Uterine smooth muscle cell (primary cell): ENCODE results near the gene S100A3. TPM values are rescaled to one million over a fixed set of nuclear protein-coding genes. Genes with fewer than 3 reads are reported as not detected.

Experiments
- total RNA-seq: library from RNA; depleted of rRNA; stranded (reverse); fragments of >200 nt; gene quantifications from 2 replicates; pipeline ENCODE4 v1.2.3, GENCODE V29; 2014

The S100A3 gene
- total RNA-seq, result 2.2 and 3.3 TPM in 2 replicates

DNA sequence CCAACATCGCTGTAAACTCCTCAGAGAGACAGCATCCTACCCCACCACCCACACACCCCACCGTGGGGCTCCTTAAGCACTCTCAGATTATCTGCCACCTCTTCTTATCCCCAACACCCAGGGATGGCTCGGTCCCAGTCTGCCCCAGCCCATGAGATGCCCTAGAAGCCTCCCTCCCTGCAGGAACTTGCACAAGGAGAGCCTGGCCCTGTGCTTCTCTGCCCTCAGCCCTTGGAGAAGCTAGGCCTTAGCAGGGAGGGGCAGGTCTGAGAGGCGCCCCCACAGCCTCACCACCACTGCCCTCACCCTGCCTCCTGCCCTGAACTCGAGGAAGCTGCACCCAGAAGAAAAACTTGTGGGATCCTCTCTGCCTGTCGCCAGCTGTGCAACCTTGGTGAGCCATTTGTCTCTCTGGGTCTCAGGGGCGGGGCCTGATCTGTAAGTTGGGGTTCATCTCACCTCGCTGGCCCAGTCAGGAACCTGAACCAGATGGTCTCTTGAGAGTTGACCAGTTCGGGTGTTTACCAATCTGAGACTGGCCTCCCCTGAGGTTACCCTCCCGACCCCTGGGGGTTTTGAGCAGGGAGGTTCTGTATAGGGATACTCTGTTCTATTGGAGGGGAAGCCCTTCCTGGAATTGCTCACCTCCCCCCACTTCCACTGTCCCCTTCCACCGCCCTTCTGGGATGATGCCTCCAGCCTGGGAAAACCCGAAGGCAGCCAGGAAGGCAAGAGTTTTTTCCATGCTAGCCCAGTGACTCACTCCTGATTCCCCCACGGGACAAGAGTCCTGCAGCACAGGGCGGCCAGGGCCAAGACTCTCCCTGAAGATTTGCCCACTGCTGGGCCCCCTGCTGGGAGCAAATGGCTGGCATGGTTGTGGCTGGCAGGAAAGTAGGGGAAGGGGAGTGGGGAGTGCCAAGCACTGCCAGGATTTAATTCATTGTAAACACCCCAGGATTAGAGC, at the start of gene S100A3:
Gene S100A3, minus strand, starts transcription at position 537 of the 967 bp plus-strand sequence. CDS start 773 bp downstream, outside the sequence.

GRCh38 chr1:153565529-153566374, 16.7 kb upstream of the S100A3 start, which contains the start of gene S100A2:
S100A2 (minus strand) TSS chr1:153565844; CDS start chr1:153563877, 1,967 bp downstream.

DNA sequence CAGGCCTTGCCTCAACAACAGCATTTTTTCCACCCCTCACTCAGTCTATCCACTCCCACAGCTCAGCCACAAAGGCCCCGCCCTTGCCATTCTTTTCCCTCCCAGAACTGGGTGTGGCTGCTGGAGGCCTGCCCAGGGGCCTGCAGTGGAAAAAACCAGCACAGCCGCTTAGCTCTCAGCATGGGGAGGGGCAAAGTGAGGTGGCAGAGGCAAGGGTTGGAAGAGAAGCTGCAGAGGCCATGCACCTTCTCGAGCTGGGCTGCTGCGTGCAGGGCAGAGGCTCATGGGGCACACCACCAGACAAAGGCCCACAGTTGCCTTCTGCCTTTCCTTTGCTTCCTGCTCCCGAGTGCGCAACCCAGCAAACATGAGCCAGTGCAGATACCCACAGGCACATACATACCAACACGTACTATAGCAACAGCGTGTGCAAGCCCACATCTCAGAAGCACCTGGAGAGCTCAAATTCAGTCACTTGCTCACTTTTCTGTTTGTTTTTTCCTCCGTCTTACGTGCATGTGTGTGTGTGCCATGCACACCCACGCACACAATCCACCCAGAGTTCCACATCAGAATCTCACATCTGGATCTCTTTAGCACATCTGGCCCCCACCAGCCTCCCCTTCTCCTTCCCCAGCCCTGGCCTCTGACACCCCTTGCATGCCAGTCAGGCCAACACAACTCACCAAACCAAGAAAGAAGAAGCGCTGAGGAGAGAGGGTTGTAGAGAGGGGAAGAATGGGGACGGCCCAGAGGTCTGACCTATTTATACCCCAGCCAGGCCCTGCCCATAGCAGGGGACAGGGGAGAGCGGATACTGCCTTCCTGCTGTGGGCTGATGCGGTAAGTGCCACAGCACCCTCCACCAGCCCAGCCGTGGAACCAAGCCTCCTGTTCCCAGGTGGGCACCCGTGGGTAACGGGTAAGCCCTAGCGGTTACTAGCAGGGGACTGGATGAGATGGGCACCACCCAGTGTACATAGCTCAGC, 3.7 kb downstream of the S100A3 start, which contains the start of gene S100A4:
Gene S100A4, minus strand, starts transcription at position 740 of the 989 bp plus-strand sequence. CDS start 1,012 bp downstream, outside the sequence.

GRCh38 chr1:153540394-153541361, 8.4 kb downstream of the S100A3 start, which contains the start of gene S100A5:
S100A5 (minus strand) TSS chr1:153540934; CDS start chr1:153540191, 743 bp downstream.

GRCh38 chr1:153535242-153536011, 13.6 kb downstream of the S100A3 start, which contains the start of gene S100A6:
S100A6 (minus strand) TSS chr1:153535991; CDS start chr1:153535339, 652 bp downstream.

Other genes with a start within 250 kb of the S100A3 start
- gene PGLYRP3, start 236.3 kb downstream of the S100A3 start, total RNA-seq, result not detected in 2 replicates
- gene PGLYRP4, start 200.4 kb downstream of the S100A3 start, total RNA-seq, result not detected in 2 replicates
- not detected in 2 replicates for gene S100A9, start 191.4 kb downstream of the S100A3 start, total RNA-seq
- not detected in 2 replicates for gene S100A12, start 173.6 kb downstream of the S100A3 start, total RNA-seq
- not detected in 2 replicates for gene S100A8, start 158.2 kb downstream of the S100A3 start, total RNA-seq
- not detected in 2 replicates for gene S100A7A, start 132.7 kb downstream of the S100A3 start, total RNA-seq
- not detected in 2 replicates for gene S100A7, start 88.6 kb downstream of the S100A3 start, total RNA-seq
- gene S100A6, start 13.3 kb downstream of the S100A3 start, total RNA-seq, result 1,072 and 1,519 TPM in 2 replicates
- 0.66 TPM in 1 of 2 replicates, not detected in the other for gene S100A5, start 8.3 kb downstream of the S100A3 start, total RNA-seq
- 31.4 and 82.6 TPM in 2 replicates for gene S100A4, start 3.5 kb downstream of the S100A3 start, total RNA-seq
- gene S100A2, start 16.6 kb upstream of the S100A3 start, total RNA-seq, result 1.00 and 2.4 TPM in 2 replicates
- 242 and 566 TPM in 2 replicates for gene S100A16, start 63.9 kb upstream of the S100A3 start, total RNA-seq
- gene S100A14, start 67.1 kb upstream of the S100A3 start, total RNA-seq, result 0.22 TPM in 1 of 2 replicates, not detected in the other
- 152 and 193 TPM in 2 replicates for gene S100A13, start 78.2 kb upstream of the S100A3 start, total RNA-seq
- not detected in 2 replicates for gene S100A1, start 79.2 kb upstream of the S100A3 start, total RNA-seq
- gene CHTOP, start 84.8 kb upstream of the S100A3 start, total RNA-seq, result 33.6 and 34.3 TPM in 2 replicates
- 58.0 and 58.9 TPM in 2 replicates for gene SNAPIN, start 109.4 kb upstream of the S100A3 start, total RNA-seq
- gene ILF2, start 121.7 kb upstream of the S100A3 start, total RNA-seq, result 201 and 320 TPM in 2 replicates
- 1.1 and 4.1 TPM in 2 replicates for gene NPR1, start 129.4 kb upstream of the S100A3 start, total RNA-seq
- gene INTS3, start 178.8 kb upstream of the S100A3 start, total RNA-seq, result 35.7 and 43.2 TPM in 2 replicates
- 6.6 and 13.0 TPM in 2 replicates for gene SLC27A3, start 226.1 kb upstream of the S100A3 start, total RNA-seq